Activated T-cell treated with anti-CD3 and anti-CD28 coated beads, Interleukin-2, amount 50 U/mL, for 1 hour (primary cell): ENCODE data around the gene NGFR.
A peak's percentile ranks its signal among the peaks of the same experiment; 100 is the strongest.
"Not testable (repeated sequence)": the region's sequence is repeated elsewhere in the genome, so short reads cannot be mapped to it uniquely, and the experiment has no call there.

ENCODE experiments used
- DNase-seq: peaks from one replicate; pipeline ENCODE4 v3.0.0-alpha.2; 2020

The NGFR gene

GRCh38 chr17:49496867-49497147, 1.7 kb downstream of the NGFR start:
- DNase-seq: no peak

- peak; percentile 43 for DNase-seq
Measured at GRCh38 chr17:49497148-49498028, 2.3 kb downstream of the NGFR start.

- no peak for DNase-seq
Measured at GRCh38 chr17:49498029-49498615, 3.0 kb downstream of the NGFR start.

- DNase-seq: no peak
Measured at GRCh38 chr17:49501496-49501895, 6.4 kb downstream of the NGFR start.

- DNase-seq: no peak
Measured at GRCh38 chr17:49502254-49502653, 7.2 kb downstream of the NGFR start.

GRCh38 chr17:49502680-49503079, 7.6 kb downstream of the NGFR start:
- not testable (repeated sequence) for DNase-seq

GRCh38 chr17:49504369-49504768, 9.3 kb downstream of the NGFR start:
- DNase-seq: no peak

GRCh38 chr17:49505854-49506253, 10.8 kb downstream of the NGFR start:
- DNase-seq: no peak

GRCh38 chr17:49506282-49506681, 11.2 kb downstream of the NGFR start:
- DNase-seq: no peak

- DNase-seq: no peak
Measured at GRCh38 chr17:49508061-49508865, 13.2 kb downstream of the NGFR start.

GRCh38 chr17:49508866-49509587, 13.9 kb downstream of the NGFR start:
- no peak for DNase-seq

GRCh38 chr17:49509588-49509917, 14.5 kb downstream of the NGFR start:
- no peak for DNase-seq

GRCh38 chr17:49510059-49510719, 15.1 kb downstream of the NGFR start:
- no peak for DNase-seq

- no peak for DNase-seq
Measured at GRCh38 chr17:49510720-49511110, 15.6 kb downstream of the NGFR start.

GRCh38 chr17:49511810-49512209, 16.7 kb downstream of the NGFR start:
- DNase-seq: no peak

- no peak for DNase-seq
Measured at GRCh38 chr17:49512296-49513043, 17.4 kb downstream of the NGFR start.

- DNase-seq: no peak
Measured at GRCh38 chr17:49513044-49513395, 17.9 kb downstream of the NGFR start.

GRCh38 chr17:49513641-49514040, 18.5 kb downstream of the NGFR start:
- DNase-seq: no peak

- DNase-seq: no peak
Measured at GRCh38 chr17:49514071-49514721, 19.1 kb downstream of the NGFR start.

- DNase-seq: no peak
Measured at GRCh38 chr17:49515196-49515770, 20.2 kb downstream of the NGFR start.

- no peak for DNase-seq
Measured at GRCh38 chr17:49516180-49516579, 21.1 kb downstream of the NGFR start.
